HepG2 (cell line): ENCODE measurements around the gene NCOA7.

Experiments used
- ADNP ChIP-seq: sonication (generic); formaldehyde crosslinking; IDR thresholded peaks from 2 replicates; pipeline ENCODE4 v1.4.0; 2020; ENCODE audit warnings: missing genetic modification reagents
- ARNT ChIP-seq: fragments of 450-650 bp; IDR thresholded peaks from 2 replicates; pipeline ENCODE4 v1.6.1; 2017
- EP300 ChIP-seq, 3 experiments: sonication (generic) in 1 of 3; formaldehyde crosslinking in 1 of 3; IDR thresholded peaks; 2 replicates each; pipeline versions ENCODE4 v1.5.1 to v1.6.1; 2011 to 2020; ENCODE audit warnings: low read depth in 2 of 3, low read length in 2 of 3, borderline replicate concordance in 1 of 3, improper control_type of control experiment in 1 of 3, mild to moderate bottlenecking in 1 of 3, missing genetic modification reagents in 1 of 3, moderate library complexity in 1 of 3
- HDAC2 ChIP-seq: sonication (generic); formaldehyde crosslinking; IDR thresholded peaks from 2 replicates; pipeline ENCODE4 v1.4.0; 2020; ENCODE audit warnings: missing genetic modification reagents
- MEF2D ChIP-seq: sonication (generic); formaldehyde crosslinking; IDR thresholded peaks from 2 replicates; pipeline ENCODE4 v1.5.1; 2020; ENCODE audit warnings: mild to moderate bottlenecking, missing genetic modification reagents
- MYC ChIP-seq: sonication (generic); formaldehyde crosslinking; IDR thresholded peaks from 2 replicates; pipeline ENCODE4 v1.9.0; 2021; ENCODE audit warnings: missing genetic modification reagents, borderline replicate concordance
- NFRKB ChIP-seq: fragments of 450-650 bp; IDR thresholded peaks from 2 replicates; pipeline ENCODE4 v1.6.1; 2017
- SMYD3 ChIP-seq: sonication (generic); formaldehyde crosslinking; IDR thresholded peaks from 2 replicates; pipeline ENCODE4 v1.8.1; 2023; ENCODE audit warnings: mild to moderate bottlenecking, missing genetic modification reagents
- TAF1 ChIP-seq: sonication (generic); formaldehyde crosslinking; IDR thresholded peaks from 2 replicates; pipeline ENCODE4 v1.4.0; 2020; ENCODE audit warnings: missing genetic modification reagents
- TF ChIP-seq, protein P1 (sequence below): sonication (generic); formaldehyde crosslinking; IDR thresholded peaks from 2 replicates; pipeline ENCODE4 v1.5.0; 2020; ENCODE audit warnings: mild to moderate bottlenecking, missing genetic modification reagents, moderate library complexity
- TF ChIP-seq, protein P2 (sequence below): sonication (generic); formaldehyde crosslinking; IDR thresholded peaks from 2 replicates; pipeline ENCODE4 v1.4.0; 2020; ENCODE audit warnings: missing genetic modification reagents

DNA sequence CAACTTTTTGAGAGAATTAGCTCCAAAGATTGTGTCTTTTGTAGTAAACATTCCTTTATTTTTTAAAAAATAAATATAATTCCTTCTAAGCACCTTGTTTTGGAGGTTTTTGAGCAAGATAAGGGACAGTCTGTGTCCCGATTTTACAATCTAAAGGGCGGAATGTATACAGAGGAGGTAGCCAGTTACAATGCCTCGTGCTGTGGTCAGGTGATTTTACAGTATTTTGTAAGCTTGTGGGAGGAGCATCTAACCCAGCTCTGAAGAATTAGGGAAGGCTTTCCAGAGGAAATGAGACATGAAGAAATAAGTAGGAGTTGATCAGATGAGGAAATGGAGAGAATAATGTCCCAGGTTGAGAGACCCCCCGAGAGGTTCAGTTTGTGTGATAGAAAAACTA, 167.1 kb downstream of the NCOA7 start:
- TF ChIP-seq MEF2D (CRISPR knock-in tag) (no peak), HDAC2 (CRISPR knock-in tag) (no peak), TAF1 (CRISPR knock-in tag) (no peak), NFRKB (no peak), EP300 (IDR thresholded peaks at IDR 0.05; ENCODE audit: low read depth in 2 of 2, low read length in 2 of 2) (no peak), EP300 (CRISPR knock-in tag; IDR thresholded peaks at IDR 0.05; ENCODE audit: borderline replicate concordance) (no peak), MYC (no peak), ARNT (no peak), SMYD3 (CRISPR knock-in tag) (no peak), ADNP (no peak)
- TF ChIP-seq, protein P1, sequence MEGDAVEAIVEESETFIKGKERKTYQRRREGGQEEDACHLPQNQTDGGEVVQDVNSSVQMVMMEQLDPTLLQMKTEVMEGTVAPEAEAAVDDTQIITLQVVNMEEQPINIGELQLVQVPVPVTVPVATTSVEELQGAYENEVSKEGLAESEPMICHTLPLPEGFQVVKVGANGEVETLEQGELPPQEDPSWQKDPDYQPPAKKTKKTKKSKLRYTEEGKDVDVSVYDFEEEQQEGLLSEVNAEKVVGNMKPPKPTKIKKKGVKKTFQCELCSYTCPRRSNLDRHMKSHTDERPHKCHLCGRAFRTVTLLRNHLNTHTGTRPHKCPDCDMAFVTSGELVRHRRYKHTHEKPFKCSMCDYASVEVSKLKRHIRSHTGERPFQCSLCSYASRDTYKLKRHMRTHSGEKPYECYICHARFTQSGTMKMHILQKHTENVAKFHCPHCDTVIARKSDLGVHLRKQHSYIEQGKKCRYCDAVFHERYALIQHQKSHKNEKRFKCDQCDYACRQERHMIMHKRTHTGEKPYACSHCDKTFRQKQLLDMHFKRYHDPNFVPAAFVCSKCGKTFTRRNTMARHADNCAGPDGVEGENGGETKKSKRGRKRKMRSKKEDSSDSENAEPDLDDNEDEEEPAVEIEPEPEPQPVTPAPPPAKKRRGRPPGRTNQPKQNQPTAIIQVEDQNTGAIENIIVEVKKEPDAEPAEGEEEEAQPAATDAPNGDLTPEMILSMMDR (CRISPR knock-in tag) = no peak
- TF ChIP-seq, protein P2, sequence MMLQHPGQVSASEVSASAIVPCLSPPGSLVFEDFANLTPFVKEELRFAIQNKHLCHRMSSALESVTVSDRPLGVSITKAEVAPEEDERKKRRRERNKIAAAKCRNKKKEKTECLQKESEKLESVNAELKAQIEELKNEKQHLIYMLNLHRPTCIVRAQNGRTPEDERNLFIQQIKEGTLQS (CRISPR knock-in tag) = no peak
